ENCODE data around the gene MITF.

- TF ChIP-seq SP1 (IDR thresholded peaks at IDR 0.05) = no peak
- TF ChIP-seq CTCF (IDR thresholded peaks at IDR 0.05; ENCODE audit: low read depth, low read length, missing input control) = no peak
- no peak for TF ChIP-seq ZBTB33 (IDR thresholded peaks at IDR 0.05)
- no peak for TF ChIP-seq REST (IDR thresholded peaks at IDR 0.05)
- TF ChIP-seq JUND (IDR thresholded peaks at IDR 0.05) = no peak
- no peak for TF ChIP-seq TAF1 (conservative IDR thresholded peaks at IDR 0.05)
- TF ChIP-seq YY1 (IDR thresholded peaks at IDR 0.05) = no peak
- no peak for TF ChIP-seq ATF3 (IDR thresholded peaks at IDR 0.05)
- TF ChIP-seq HNF4G (IDR thresholded peaks at IDR 0.05) = no peak
- no peak for TF ChIP-seq HNF4A (conservative IDR thresholded peaks at IDR 0.05)
- TF ChIP-seq FOXA1 (IDR thresholded peaks at IDR 0.05) = no peak
- TF ChIP-seq EGR1 (IDR thresholded peaks at IDR 0.05; ENCODE audit: low read depth in 2 of 2) = no peak
- no peak for TF ChIP-seq RAD21 (IDR thresholded peaks at IDR 0.05)
- no peak for TF ChIP-seq MAX (IDR thresholded peaks at IDR 0.05)
These were observed 117.9 kb downstream of the MITF start for GRCh38 chr3:69856965-69857705.
